ENCODE measurements around the gene MAD1L1. TPM values are rescaled to one million over a fixed set of nuclear protein-coding genes. Genes with fewer than 3 reads are reported as not detected.

MAD1L1 gene
- total and polyA plus RNA-seq, 2 donors (not counting 3 experiments of a cell fraction or from before 2014, with no cell fraction given) = 34.1 to 42.3 TPM

GRCh38 chr7:2031451-2031845, 201.3 kb downstream of the MAD1L1 start:
- H3K9me1 ChIP-seq (replicated peaks; ENCODE audit: control insufficient read depth, extremely low read depth, insufficient read depth, low read length) = no peaks in the 10 kb centered on the region
- H4K20me1 ChIP-seq (replicated peaks; ENCODE audit: control insufficient read depth, extremely low read depth, insufficient read depth, low read length) = no peaks in the 10 kb centered on the region
- no peak overlapping the region for H3K9ac ChIP-seq (replicated peaks; ENCODE audit: extremely low read depth, insufficient read depth, low read length)
- DNase-seq (ENCODE audit: low read depth, low spot score) (no peak), FAIRE-seq (no peak)
- no peaks in the 10 kb centered on the region for H3K27me3 ChIP-seq (ENCODE audit: control insufficient read depth in 2 of 2, insufficient read depth in 2 of 2, low read length in 2 of 2)
- peaks cover 3% of the 10 kb centered on the region for H3K9me3 ChIP-seq (replicated peaks; ENCODE audit: control insufficient read depth, insufficient read depth, low read length)
- dilution Hi-C loops (cut with MboI; ENCODE audit: extremely low pct_ligation_motif_present, low sequenced_read_pairs) = no loop called here
- H3K4me2 ChIP-seq (ENCODE audit: insufficient read depth, low read length) = no peak overlapping the region
- H3K79me2 ChIP-seq (ENCODE audit: control insufficient read depth, insufficient read depth, low read length) = no peaks in the 10 kb centered on the region
- no peaks in the 10 kb centered on the region for H3K36me3 ChIP-seq (ENCODE audit: control insufficient read depth in 2 of 2, extremely low read depth in 1 of 2, insufficient read depth in 2 of 2, low read length in 2 of 2)
- BruUV-seq (replicated peaks) = no TSS peak
- no peaks in the 10 kb centered on the region for H3K4me1 ChIP-seq (ENCODE audit: control insufficient read depth, extremely low read depth, insufficient read depth, low read length)
- intact Hi-C loops (cut with micrococcal nuclease) = no loop called here
- TF ChIP-seq CTCF (IDR thresholded peaks at IDR 0.05; ENCODE audit: extremely low read depth in 1 of 2, insufficient read depth in 1 of 2, low read depth in 1 of 2, low read length in 2 of 2) (no peak), JUN (IDR thresholded peaks at IDR 0.05; ENCODE audit: borderline replicate concordance, insufficient read depth, insufficient read length, low read depth) (no peak), POLR2A (IDR thresholded peaks at IDR 0.05; ENCODE audit: low read depth, low read length) (no peak), MYC (IDR thresholded peaks at IDR 0.05; ENCODE audit: low read depth, low read length) (no peak), POLR2AphosphoS5 (IDR thresholded peaks at IDR 0.05; ENCODE audit: insufficient read depth, low read depth, low read length) (no peak), GATA2 (IDR thresholded peaks at IDR 0.05; ENCODE audit: insufficient read depth, insufficient read length, low read depth, low read length) (no peak), EZH2 (IDR thresholded peaks at IDR 0.05; ENCODE audit: borderline replicate concordance, low read depth, low read length, severe bottlenecking) (no peak), FOS (IDR thresholded peaks at IDR 0.05; ENCODE audit: borderline replicate concordance, insufficient read depth, low read length) (no peak)
- TF ChIP-seq, protein P1, sequence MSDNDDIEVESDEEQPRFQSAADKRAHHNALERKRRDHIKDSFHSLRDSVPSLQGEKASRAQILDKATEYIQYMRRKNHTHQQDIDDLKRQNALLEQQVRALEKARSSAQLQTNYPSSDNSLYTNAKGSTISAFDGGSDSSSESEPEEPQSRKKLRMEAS (IDR thresholded peaks at IDR 0.05; ENCODE audit: insufficient read depth, insufficient read length) = no peak
- no peak overlapping the region for H2AFZ ChIP-seq (ENCODE audit: low read depth, low read length)
- ChIA-PET POLR2A (no interaction called here), CTCF (no interaction called here)
- H3K27ac ChIP-seq (ENCODE audit: insufficient read depth, low read depth, low read length) = no peak overlapping the region
- no peak overlapping the region for H3K4me3 ChIP-seq (replicated peaks in 1 of 3; ENCODE audit: insufficient read depth in 1 of 3, low read depth in 1 of 3, low read length in 3 of 3)
